AG04450 (cell line): Measurements from ENCODE around the gene ESPL1. TPM values are rescaled to one million over a fixed set of nuclear protein-coding genes. Genes with fewer than 3 reads are reported as not detected.

Experiments
- CTCF ChIA-PET: fragments of 300-600, 350-600 bp; formaldehyde crosslinking; extraction: SDS; loops from one replicate; lab custom pipeline; 2022; ENCODE audit warnings: antibody characterized with exemption, inconsistent platforms; lab: Charles Lee
- POLR2A ChIA-PET: fragments of 350-600 bp; formaldehyde crosslinking; extraction: SDS; loops from one replicate; lab custom pipeline; 2021; ENCODE audit warnings: antibody characterized with exemption, inconsistent platforms; lab: Yijun Ruan, JAX
- DNase-seq: peaks from one replicate; pipeline ENCODE4 v3.0.0-alpha.2; 2011; ENCODE audit warnings: low read depth, low spot score
- H3K27ac ChIP-seq: one replicate; pipeline ENCODE4 v1.5.1; 2012; ENCODE audit warnings: low read depth, low read length, control low read depth
- H3K27me3 ChIP-seq: one replicate; pipeline ENCODE4 v1.6.0; 2012; ENCODE audit warnings: low read length; ENCODE audit not compliant: control insufficient read depth, insufficient read depth
- H3K4me3 ChIP-seq: 2 replicates; pipeline ENCODE4 v1.5.1; 2011; ENCODE audit warnings: mild to moderate bottlenecking, low read depth, low read length, control low read depth
- H3K9me3 ChIP-seq: 2 replicates; pipeline ENCODE4 v1.5.1; 2012; ENCODE audit warnings: low read length; ENCODE audit not compliant: control insufficient read depth, insufficient read depth
- polyA plus RNA-seq: library from polyadenylated mRNA; depleted of rRNA; stranded (reverse); fragments of >200 nt; gene quantifications from 2 replicates; pipeline ENCODE4 v1.2.3, GENCODE V29; 2011
- TF ChIP-seq, protein P1 (sequence below): IDR thresholded peaks from 2 replicates; pipeline ENCODE4 v1.5.1; 2011; ENCODE audit warnings: low read depth, low read length, control low read depth, inconsistent platforms

The ESPL1 gene
- polyA plus RNA-seq, 1 experiment = 1.6 TPM

DNA sequence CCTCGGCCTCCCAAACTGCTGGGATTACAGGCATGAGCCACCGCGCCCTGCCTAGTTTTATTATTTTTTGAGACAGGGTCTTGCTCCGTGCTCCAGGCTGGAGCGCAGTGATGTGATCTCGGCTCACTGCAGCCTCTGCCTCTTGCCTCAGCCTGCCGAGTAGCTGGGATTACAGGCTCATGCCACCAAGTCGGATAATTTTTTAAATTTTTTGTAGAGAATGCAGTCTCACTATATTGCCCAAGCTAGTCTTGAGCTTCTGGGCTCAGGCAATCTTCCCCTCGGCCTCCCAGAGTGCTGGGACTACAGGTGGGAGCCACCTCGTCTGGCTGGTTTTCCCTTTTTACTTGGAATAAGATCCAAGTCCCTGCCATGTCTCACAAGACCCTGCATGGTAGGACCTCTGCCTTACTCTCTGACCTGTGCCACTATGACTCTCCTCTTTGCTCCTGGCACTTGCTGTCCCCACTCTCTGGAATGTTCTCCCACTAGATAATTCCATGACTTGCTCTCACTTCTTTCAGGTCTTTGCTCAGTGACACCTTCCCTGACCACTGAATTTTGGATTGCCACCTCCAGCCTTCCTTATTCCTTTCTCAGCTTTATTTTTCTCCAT lies 28.3 kb upstream of the ESPL1 start:
- Histone ChIP-seq H3K27me3 (peaks cover 35% of the 10 kb centered on the region), H3K27ac (no peak overlapping the region), H3K4me3 (no peak overlapping the region), H3K9me3 (no peaks in the 10 kb centered on the region)
- TF ChIP-seq, protein P1, sequence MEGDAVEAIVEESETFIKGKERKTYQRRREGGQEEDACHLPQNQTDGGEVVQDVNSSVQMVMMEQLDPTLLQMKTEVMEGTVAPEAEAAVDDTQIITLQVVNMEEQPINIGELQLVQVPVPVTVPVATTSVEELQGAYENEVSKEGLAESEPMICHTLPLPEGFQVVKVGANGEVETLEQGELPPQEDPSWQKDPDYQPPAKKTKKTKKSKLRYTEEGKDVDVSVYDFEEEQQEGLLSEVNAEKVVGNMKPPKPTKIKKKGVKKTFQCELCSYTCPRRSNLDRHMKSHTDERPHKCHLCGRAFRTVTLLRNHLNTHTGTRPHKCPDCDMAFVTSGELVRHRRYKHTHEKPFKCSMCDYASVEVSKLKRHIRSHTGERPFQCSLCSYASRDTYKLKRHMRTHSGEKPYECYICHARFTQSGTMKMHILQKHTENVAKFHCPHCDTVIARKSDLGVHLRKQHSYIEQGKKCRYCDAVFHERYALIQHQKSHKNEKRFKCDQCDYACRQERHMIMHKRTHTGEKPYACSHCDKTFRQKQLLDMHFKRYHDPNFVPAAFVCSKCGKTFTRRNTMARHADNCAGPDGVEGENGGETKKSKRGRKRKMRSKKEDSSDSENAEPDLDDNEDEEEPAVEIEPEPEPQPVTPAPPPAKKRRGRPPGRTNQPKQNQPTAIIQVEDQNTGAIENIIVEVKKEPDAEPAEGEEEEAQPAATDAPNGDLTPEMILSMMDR = no peak
- no peak for DNase-seq
- ChIA-PET POLR2A (no interaction called here), CTCF (no interaction called here)

DNA sequence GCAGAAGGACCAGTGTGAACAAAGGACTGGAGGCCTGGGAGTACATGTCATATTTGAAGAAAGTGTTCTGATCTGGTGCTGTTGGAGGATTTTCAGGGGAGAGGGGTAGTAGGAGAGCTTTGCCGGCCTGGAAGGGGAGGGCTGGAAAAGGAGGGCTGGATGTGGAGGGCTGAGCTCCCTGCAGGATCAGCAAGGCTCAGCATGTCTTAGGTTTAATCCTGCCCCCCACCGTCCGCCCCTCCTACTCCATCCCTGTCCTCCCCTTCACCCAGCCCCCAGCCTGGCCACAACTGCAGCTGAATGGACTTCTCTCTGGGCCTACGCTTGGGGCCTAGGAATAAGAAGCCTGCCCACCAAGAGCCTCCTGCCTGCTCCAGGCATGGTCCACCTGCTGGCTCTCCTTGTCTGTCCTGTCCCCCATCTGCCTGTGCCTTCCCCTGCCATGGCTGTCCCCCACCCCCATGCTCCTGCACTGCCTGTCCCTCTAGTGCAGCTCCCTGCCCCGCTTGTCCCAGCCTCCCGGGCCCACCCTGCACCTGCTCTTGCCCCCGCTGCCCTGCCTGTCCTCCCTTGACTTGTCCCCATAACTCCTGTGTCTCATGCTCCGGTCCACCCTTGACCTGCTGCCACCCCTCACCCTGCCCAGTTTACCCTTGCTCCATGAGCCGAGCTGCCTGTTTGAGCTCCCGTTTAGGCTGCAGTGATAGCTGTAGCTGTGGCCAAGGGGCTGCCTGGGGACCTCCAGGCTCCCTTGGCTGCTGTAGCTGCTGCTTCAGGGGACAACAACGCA lies 26.3 kb upstream of the ESPL1 start:
- CTCF ChIA-PET = interaction anchor here (1.5 kb wide), 1 partner anchor 10 kb away, joined by 3 read pairs; a partner anchor contains a TSS
- POLR2A ChIA-PET = no interaction called here

DNA sequence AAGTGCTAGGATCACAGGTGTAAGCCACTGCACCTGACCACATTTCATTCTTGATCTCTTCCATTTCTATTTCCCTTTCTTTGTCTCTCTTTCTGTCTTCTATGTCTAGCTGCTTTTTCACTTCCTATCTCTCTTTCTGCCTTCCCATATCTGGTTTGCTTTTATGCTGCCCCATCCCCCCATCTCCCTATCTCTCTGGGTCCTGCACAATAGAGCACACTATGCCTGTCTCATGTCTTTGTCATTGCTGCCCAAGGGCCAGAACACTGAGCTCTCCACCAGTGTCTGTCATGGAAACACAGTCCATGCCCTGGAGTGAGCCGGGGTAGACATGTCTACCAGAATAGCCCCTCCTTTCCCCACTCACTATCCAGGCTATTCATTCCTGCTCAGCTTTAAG lies 23.8 kb upstream of the ESPL1 start:
- ChIA-PET POLR2A (no interaction called here), CTCF (interaction anchor here (0.7 to 1.5 kb wide), 2 partner anchors 31 to 32 kb away, joined by 3 to 4 read pairs; no protein-coding TSS in a partner anchor)
- no peak for DNase-seq
- TF ChIP-seq, protein P1 = no peak
- no peak overlapping the region for H3K27ac ChIP-seq
- H3K4me3 ChIP-seq = no peak overlapping the region
- no peaks in the 10 kb centered on the region for H3K9me3 ChIP-seq
- H3K27me3 ChIP-seq = peaks cover 34% of the 10 kb centered on the region

More for the DNA sequence above, 26.3 kb upstream of the ESPL1 start:
- H3K9me3 ChIP-seq = no peaks in the 10 kb centered on the region
- TF ChIP-seq, protein P1 = no peak
- no peak overlapping the region for H3K4me3 ChIP-seq
- H3K27ac ChIP-seq = no peak overlapping the region
- DNase-seq = no peak
- peaks cover 35% of the 10 kb centered on the region for H3K27me3 ChIP-seq

DNA sequence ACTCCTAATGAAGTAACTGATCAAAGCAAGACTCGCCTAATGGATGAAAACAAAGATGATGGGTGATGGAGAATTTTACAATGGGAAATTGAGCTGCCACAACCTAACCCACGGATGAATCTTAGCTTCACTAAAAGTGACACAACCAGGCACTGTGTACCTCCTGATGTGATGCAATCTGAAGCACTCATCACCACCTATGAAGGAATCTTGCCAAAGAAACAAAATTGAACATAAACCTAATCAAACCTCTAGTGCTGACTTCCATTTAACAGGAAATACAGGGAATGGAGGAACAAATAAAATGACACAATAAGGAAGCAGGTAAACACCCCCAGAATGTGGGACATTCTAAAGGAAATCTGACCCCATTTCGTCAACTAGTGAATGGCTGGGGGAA lies 22.8 kb upstream of the ESPL1 start:
- POLR2A ChIA-PET = no interaction called here
- DNase-seq = no peak
- Histone ChIP-seq H3K4me3 (no peak overlapping the region), H3K27ac (no peak overlapping the region), H3K9me3 (no peaks in the 10 kb centered on the region), H3K27me3 (peaks cover 31% of the 10 kb centered on the region)
- TF ChIP-seq, protein P1 = no peak
- CTCF ChIA-PET = interaction anchor here (0.7 to 1.1 kb wide), 2 partner anchors 32 to 43 kb away, joined by 3 read pairs; no protein-coding TSS in a partner anchor
